Ureter (tissue), 1 donor: ENCODE data around the gene MEIG1. TPM values are rescaled to one million over a fixed set of nuclear protein-coding genes. Genes with fewer than 3 reads are reported as not detected.
"Not testable (repeated sequence)": the region's sequence is repeated elsewhere in the genome, so short reads cannot be mapped to it uniquely, and the experiment has no call there.

Experiments
- DNase-seq: peaks from one replicate; pipeline ENCODE4 v3.0.0-alpha.2; 2020; ENCODE audit warnings: low spot score
- total RNA-seq: library from RNA; stranded (reverse); gene quantifications from one replicate; pipeline ENCODE4 v1.2.4, GENCODE V29; 2023
- donor health status: DM: yes; HTN: yes; CAD: no.

MEIG1 gene
- 1.1 TPM for total RNA-seq

GRCh38 chr10:14959221-14960057 lies at the start of gene MEIG1:
TSS of gene MEIG1 (plus strand) at chr10:14959388. CDS start at chr10:14966469, 7,081 bp downstream.
- DNase-seq, result peak; percentile 96

GRCh38 chr10:14910953-14911352 lies 48.2 kb upstream of the MEIG1 start:
- DNase-seq, result no peak

GRCh38 chr10:14911801-14912200 lies 47.4 kb upstream of the MEIG1 start:
- DNase-seq, result no peak

GRCh38 chr10:14916600-14916999 lies 42.6 kb upstream of the MEIG1 start:
- no peak for DNase-seq

GRCh38 chr10:14917827-14918226 lies 41.4 kb upstream of the MEIG1 start:
- no peak for DNase-seq

GRCh38 chr10:14918964-14919363 lies 40.2 kb upstream of the MEIG1 start:
- no peak for DNase-seq

GRCh38 chr10:14924013-14924412 lies 35.2 kb upstream of the MEIG1 start:
- no peak for DNase-seq

GRCh38 chr10:14925268-14925667 lies 33.9 kb upstream of the MEIG1 start:
- DNase-seq, result no peak

GRCh38 chr10:14926061-14926470 lies 33.1 kb upstream of the MEIG1 start:
- DNase-seq, result peak; percentile 52

- DNase-seq, result no peak
These were observed 32.3 kb upstream of the MEIG1 start for GRCh38 chr10:14926722-14927416.

GRCh38 chr10:14930610-14931009 lies 28.6 kb upstream of the MEIG1 start:
- DNase-seq, result no peak

- DNase-seq, result no peak
These were observed 22.6 kb upstream of the MEIG1 start for GRCh38 chr10:14936584-14936983.

- DNase-seq, result not testable (repeated sequence)
These were observed 20.2 kb upstream of the MEIG1 start for GRCh38 chr10:14938971-14939370.

GRCh38 chr10:14942147-14942949 lies 16.8 kb upstream of the MEIG1 start:
- peak; percentile 58 for DNase-seq

- not testable (repeated sequence) for DNase-seq
These were observed 16.2 kb upstream of the MEIG1 start for GRCh38 chr10:14942950-14943338.

- DNase-seq, result no peak
These were observed 14.1 kb upstream of the MEIG1 start for GRCh38 chr10:14945108-14945507.

GRCh38 chr10:14947268-14947667 lies 11.9 kb upstream of the MEIG1 start:
- DNase-seq, result no peak

- no peak for DNase-seq
These were observed 9.9 kb upstream of the MEIG1 start for GRCh38 chr10:14949291-14949690.

GRCh38 chr10:14952851-14953423 lies 6.3 kb upstream of the MEIG1 start:
- DNase-seq, result no peak

GRCh38 chr10:14953424-14954000 lies 5.7 kb upstream of the MEIG1 start:
- peak; percentile 60 for DNase-seq

- DNase-seq, result peak; percentile 93
These were observed 5.0 kb upstream of the MEIG1 start, which contains the start of gene DCLRE1C for GRCh38 chr10:14954001-14954770. TSS of gene DCLRE1C (minus strand) at chr10:14954096. CDS start at chr10:14954010, 86 bp downstream.
